ENCODE measurements around the gene HHLA2.

The HHLA2 gene

GRCh38 chr3:108383306-108383705 is 87.0 kb downstream of the HHLA2 start:
- H3K9me3 ChIP-seq (replicated peaks; ENCODE audit: low read length) = no peaks in the 10 kb centered on the region
- H3K9ac ChIP-seq (ENCODE audit: low read depth, low read length) = no peak overlapping the region
- no peaks in the 10 kb centered on the region for H3K4me1 ChIP-seq (ENCODE audit: control insufficient read depth, insufficient read depth, low read length)
- H3K36me3 ChIP-seq (ENCODE audit: insufficient read depth, low read length) = no peaks in the 10 kb centered on the region
- H3K4me2 ChIP-seq (ENCODE audit: low read length) = no peak overlapping the region
- H3K27me3 ChIP-seq (ENCODE audit: control insufficient read depth, insufficient read depth, low read length) = no peaks in the 10 kb centered on the region
- H3K4me3 ChIP-seq (ENCODE audit: low read length) = no peak overlapping the region

DNA sequence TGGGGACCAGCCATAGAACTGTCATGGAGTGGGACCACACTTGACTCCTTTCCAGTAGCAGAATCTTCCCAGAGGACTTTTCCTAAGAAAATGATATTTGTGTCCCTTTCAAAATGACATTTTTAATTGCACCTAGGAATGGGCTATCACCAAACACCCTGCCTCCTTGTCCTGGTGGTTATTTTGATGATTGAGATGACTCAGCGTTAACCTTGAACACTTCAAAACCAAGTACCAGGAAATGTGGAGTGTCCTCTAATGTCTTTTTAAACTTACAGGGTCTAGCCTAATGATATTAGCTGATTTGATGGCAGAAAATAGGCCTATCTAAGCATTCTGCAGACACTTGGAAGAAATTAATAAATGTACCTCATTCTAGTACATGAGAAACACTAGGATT is 90.7 kb downstream of the HHLA2 start:
- H3K4me3 ChIP-seq (ENCODE audit: low read length) = no peak overlapping the region
- no peak overlapping the region for H3K4me2 ChIP-seq (ENCODE audit: low read length)
- no peaks in the 10 kb centered on the region for H3K27me3 ChIP-seq (ENCODE audit: control insufficient read depth, insufficient read depth, low read length)
- no peaks in the 10 kb centered on the region for H3K36me3 ChIP-seq (ENCODE audit: insufficient read depth, low read length)
- H3K9ac ChIP-seq (ENCODE audit: low read depth, low read length) = no peak overlapping the region
- H3K9me3 ChIP-seq (replicated peaks; ENCODE audit: low read length) = no peaks in the 10 kb centered on the region
- no peaks in the 10 kb centered on the region for H3K4me1 ChIP-seq (ENCODE audit: control insufficient read depth, insufficient read depth, low read length)

- no peak overlapping the region for H3K4me2 ChIP-seq (ENCODE audit: low read length)
- no peaks in the 10 kb centered on the region for H3K4me1 ChIP-seq (ENCODE audit: control insufficient read depth, insufficient read depth, low read length)
- no peak overlapping the region for H3K9ac ChIP-seq (ENCODE audit: low read depth, low read length)
- H3K4me3 ChIP-seq (ENCODE audit: low read length) = no peak overlapping the region
- no peaks in the 10 kb centered on the region for H3K27me3 ChIP-seq (ENCODE audit: control insufficient read depth, insufficient read depth, low read length)
- H3K36me3 ChIP-seq (ENCODE audit: insufficient read depth, low read length) = no peaks in the 10 kb centered on the region
- no peaks in the 10 kb centered on the region for H3K9me3 ChIP-seq (replicated peaks; ENCODE audit: low read length)
Measured at GRCh38 chr3:108388136-108389132, 92.1 kb downstream of the HHLA2 start.

DNA sequence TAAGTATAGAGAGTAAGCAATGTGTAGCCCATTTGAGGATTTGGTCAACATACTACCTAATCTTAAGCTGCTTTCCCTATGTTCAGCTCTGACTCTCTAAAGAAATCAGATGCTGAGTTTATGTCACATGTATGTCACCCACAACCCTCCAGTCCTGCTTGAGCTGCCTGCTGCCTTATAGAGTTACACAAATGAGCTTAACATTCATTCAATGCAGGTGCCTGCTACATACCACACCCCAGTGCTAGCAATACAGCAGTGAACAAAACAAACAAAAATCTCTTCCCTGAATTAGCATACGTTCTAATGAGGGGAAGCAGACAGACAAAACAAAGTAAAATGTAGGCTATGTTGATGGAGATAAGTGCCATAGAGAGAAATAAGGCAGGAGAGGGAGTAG is 93.0 kb downstream of the HHLA2 start:
- Histone ChIP-seq H3K4me1 (ENCODE audit: control insufficient read depth, insufficient read depth, low read length) (no peaks in the 10 kb centered on the region), H3K36me3 (ENCODE audit: insufficient read depth, low read length) (no peaks in the 10 kb centered on the region), H3K4me2 (ENCODE audit: low read length) (no peak overlapping the region), H3K9ac (ENCODE audit: low read depth, low read length) (no peak overlapping the region), H3K27me3 (ENCODE audit: control insufficient read depth, insufficient read depth, low read length) (no peaks in the 10 kb centered on the region), H3K4me3 (ENCODE audit: low read length) (no peak overlapping the region), H3K9me3 (replicated peaks; ENCODE audit: low read length) (no peaks in the 10 kb centered on the region)

- Histone ChIP-seq H3K9me3 (replicated peaks; ENCODE audit: low read length) (no peaks in the 10 kb centered on the region), H3K4me3 (ENCODE audit: low read length) (no peak overlapping the region), H3K36me3 (ENCODE audit: insufficient read depth, low read length) (no peaks in the 10 kb centered on the region), H3K4me2 (ENCODE audit: low read length) (no peak overlapping the region), H3K4me1 (ENCODE audit: control insufficient read depth, insufficient read depth, low read length) (no peaks in the 10 kb centered on the region), H3K9ac (ENCODE audit: low read depth, low read length) (no peak overlapping the region), H3K27me3 (ENCODE audit: control insufficient read depth, insufficient read depth, low read length) (no peaks in the 10 kb centered on the region)
Measured at GRCh38 chr3:108391917-108392593, 95.7 kb downstream of the HHLA2 start.

- H3K9me3 ChIP-seq (replicated peaks; ENCODE audit: low read length) = no peaks in the 10 kb centered on the region
- no peaks in the 10 kb centered on the region for H3K4me1 ChIP-seq (ENCODE audit: control insufficient read depth, insufficient read depth, low read length)
- H3K4me3 ChIP-seq (ENCODE audit: low read length) = no peak overlapping the region
- H3K27me3 ChIP-seq (ENCODE audit: control insufficient read depth, insufficient read depth, low read length) = no peaks in the 10 kb centered on the region
- no peaks in the 10 kb centered on the region for H3K36me3 ChIP-seq (ENCODE audit: insufficient read depth, low read length)
- no peak overlapping the region for H3K4me2 ChIP-seq (ENCODE audit: low read length)
- no peak overlapping the region for H3K9ac ChIP-seq (ENCODE audit: low read depth, low read length)
Measured at GRCh38 chr3:108393128-108393900, 97.0 kb downstream of the HHLA2 start.

DNA sequence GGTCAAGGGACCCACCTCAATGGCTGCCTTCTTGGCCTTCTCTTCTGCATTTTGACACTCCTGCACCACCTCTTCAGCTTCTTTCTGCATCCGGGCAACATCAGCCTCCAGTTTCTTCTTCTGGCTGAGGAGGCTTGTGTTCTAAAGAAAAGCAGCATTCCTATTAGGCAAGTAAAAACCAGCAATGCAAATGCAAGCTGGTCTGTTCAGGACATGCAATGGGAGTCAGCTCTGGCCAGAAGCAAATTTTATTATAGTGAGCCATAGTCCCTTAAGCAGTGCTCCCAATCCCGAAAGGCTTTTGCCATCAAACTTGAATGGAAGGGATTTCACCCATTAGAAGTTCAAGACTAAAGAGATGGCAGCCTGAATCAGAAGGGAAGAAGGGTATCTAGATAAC is 97.7 kb downstream of the HHLA2 start:
- H3K4me1 ChIP-seq (ENCODE audit: control insufficient read depth, insufficient read depth, low read length) = no peaks in the 10 kb centered on the region
- H3K36me3 ChIP-seq (ENCODE audit: insufficient read depth, low read length) = no peaks in the 10 kb centered on the region
- H3K27me3 ChIP-seq (ENCODE audit: control insufficient read depth, insufficient read depth, low read length) = no peaks in the 10 kb centered on the region
- no peaks in the 10 kb centered on the region for H3K9me3 ChIP-seq (replicated peaks; ENCODE audit: low read length)
- no peak overlapping the region for H3K9ac ChIP-seq (ENCODE audit: low read depth, low read length)
- H3K4me2 ChIP-seq (ENCODE audit: low read length) = no peak overlapping the region
- no peak overlapping the region for H3K4me3 ChIP-seq (ENCODE audit: low read length)

- Histone ChIP-seq H3K4me2 (ENCODE audit: low read length) (no peak overlapping the region), H3K27me3 (ENCODE audit: control insufficient read depth, insufficient read depth, low read length) (no peaks in the 10 kb centered on the region), H3K9me3 (replicated peaks; ENCODE audit: low read length) (no peaks in the 10 kb centered on the region)
Measured at GRCh38 chr3:108394563-108394962, 98.2 kb downstream of the HHLA2 start.

DNA sequence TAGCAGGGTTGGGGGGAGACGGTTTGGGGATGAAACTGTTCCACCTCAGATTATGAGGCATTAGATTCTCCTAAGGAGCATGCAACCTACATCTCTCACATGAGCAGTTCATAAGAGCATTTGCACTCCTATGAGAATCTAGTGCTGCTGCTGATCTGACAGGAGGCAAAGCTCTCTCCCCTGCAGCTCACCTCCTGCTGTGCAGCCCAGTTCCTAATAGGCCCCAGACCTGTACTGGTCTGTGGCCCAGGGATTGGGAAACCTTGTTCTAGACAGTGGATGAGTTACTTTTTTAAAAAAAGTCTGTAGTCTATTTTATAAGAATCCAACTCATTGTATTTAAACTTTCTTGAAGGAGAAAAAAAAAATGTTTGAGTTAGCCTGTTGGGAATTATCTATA is 100.0 kb downstream of the HHLA2 start:
- H3K36me3 ChIP-seq (ENCODE audit: insufficient read depth, low read length) = no peaks in the 10 kb centered on the region
- H3K4me3 ChIP-seq (ENCODE audit: low read length) = no peak overlapping the region
- H3K4me2 ChIP-seq (ENCODE audit: low read length) = no peak overlapping the region
- H3K9me3 ChIP-seq (replicated peaks; ENCODE audit: low read length) = no peaks in the 10 kb centered on the region
- H3K9ac ChIP-seq (ENCODE audit: low read depth, low read length) = no peak overlapping the region
- no peaks in the 10 kb centered on the region for H3K4me1 ChIP-seq (ENCODE audit: control insufficient read depth, insufficient read depth, low read length)
- no peaks in the 10 kb centered on the region for H3K27me3 ChIP-seq (ENCODE audit: control insufficient read depth, insufficient read depth, low read length)

More at GRCh38 chr3:108394563-108394962, 98.2 kb downstream of the HHLA2 start:
- Histone ChIP-seq H3K36me3 (ENCODE audit: insufficient read depth, low read length) (no peaks in the 10 kb centered on the region), H3K9ac (ENCODE audit: low read depth, low read length) (no peak overlapping the region), H3K4me3 (ENCODE audit: low read length) (no peak overlapping the region), H3K4me1 (ENCODE audit: control insufficient read depth, insufficient read depth, low read length) (no peaks in the 10 kb centered on the region)

GRCh38 chr3:108398510-108398909 is 102.2 kb downstream of the HHLA2 start:
- no peaks in the 10 kb centered on the region for H3K36me3 ChIP-seq (ENCODE audit: insufficient read depth, low read length)
- H3K4me2 ChIP-seq (ENCODE audit: low read length) = no peak overlapping the region
- H3K4me3 ChIP-seq (ENCODE audit: low read length) = no peak overlapping the region
- no peaks in the 10 kb centered on the region for H3K9me3 ChIP-seq (replicated peaks; ENCODE audit: low read length)
- no peak overlapping the region for H3K9ac ChIP-seq (ENCODE audit: low read depth, low read length)
- H3K4me1 ChIP-seq (ENCODE audit: control insufficient read depth, insufficient read depth, low read length) = no peaks in the 10 kb centered on the region
- H3K27me3 ChIP-seq (ENCODE audit: control insufficient read depth, insufficient read depth, low read length) = no peaks in the 10 kb centered on the region

DNA sequence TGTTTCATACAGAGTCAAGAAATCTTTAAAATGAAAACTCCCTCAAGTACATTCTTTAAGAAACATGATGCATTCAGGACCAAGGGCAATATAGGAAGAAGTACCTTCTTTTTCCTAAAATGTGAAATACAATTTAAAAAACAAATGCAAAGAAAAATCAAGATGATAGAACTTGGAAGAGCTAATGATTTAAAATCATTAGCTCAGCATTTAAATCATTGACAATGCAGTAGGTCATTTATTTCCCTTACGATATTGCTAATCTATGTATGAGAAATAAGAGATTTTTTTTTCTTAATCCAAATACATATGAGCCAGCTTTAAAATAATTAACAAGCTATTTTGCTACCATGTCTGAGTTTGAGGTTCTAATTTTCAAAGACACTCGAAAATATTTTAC is 105.5 kb downstream of the HHLA2 start:
- peaks cover 6% of the 10 kb centered on the region for H3K4me1 ChIP-seq (ENCODE audit: control insufficient read depth, insufficient read depth, low read length)
- H3K36me3 ChIP-seq (ENCODE audit: insufficient read depth, low read length) = no peaks in the 10 kb centered on the region
- no peaks in the 10 kb centered on the region for H3K9me3 ChIP-seq (replicated peaks; ENCODE audit: low read length)
- no peak overlapping the region for H3K4me2 ChIP-seq (ENCODE audit: low read length)
- no peak overlapping the region for H3K9ac ChIP-seq (ENCODE audit: low read depth, low read length)
- H3K27me3 ChIP-seq (ENCODE audit: control insufficient read depth, insufficient read depth, low read length) = no peaks in the 10 kb centered on the region
- no peak overlapping the region for H3K4me3 ChIP-seq (ENCODE audit: low read length)

Measured in skeletal muscle satellite cell (primary cell).